K562 (cell line): Measurements from ENCODE around the gene GSTM2. TPM values are rescaled to one million over a fixed set of nuclear protein-coding genes. Genes with fewer than 3 reads are reported as not detected.

Experiments used
- CBX5 ChIP-seq: IDR thresholded peaks from 2 replicates; pipeline ENCODE4 v1.6.1; 2014; ENCODE audit warnings: low read depth, borderline replicate concordance
- EHMT2 ChIP-seq: fragments of 450-650 bp; IDR thresholded peaks from 2 replicates; pipeline ENCODE4 v1.6.1; 2018; ENCODE audit warnings: antibody characterized with exemption
- KDM1A ChIP-seq, 2 experiments: fragments of 450-650 bp; IDR thresholded peaks; 2 replicates each; pipeline ENCODE4 v1.6.1; 2016; ENCODE audit warnings: mild to moderate bottlenecking in 2 of 2
- RBM34 ChIP-seq: fragments of 200-400 bp; formaldehyde crosslinking; IDR thresholded peaks from 2 replicates; pipeline ENCODE4 v1.6.1; 2018; ENCODE audit warnings: low read length, borderline replicate concordance; ENCODE audit not compliant: insufficient read depth
- SMARCB1 ChIP-seq: IDR thresholded peaks from 2 replicates; pipeline ENCODE4 v1.6.1; 2011; ENCODE audit warnings: improper control_type of control experiment, low read depth; ENCODE audit not compliant: insufficient read length
- TGIF2 ChIP-seq: sonication (generic); formaldehyde crosslinking; IDR thresholded peaks from 2 replicates; pipeline ENCODE4 v1.8.1; 2022; ENCODE audit warnings: mild to moderate bottlenecking, missing genetic modification reagents, moderate library complexity
- ZEB2 ChIP-seq: fragments of 450-650 bp; IDR thresholded peaks from 2 replicates; pipeline ENCODE4 v1.6.1; 2016
- ZNF217 ChIP-seq: sonication (generic); formaldehyde crosslinking; IDR thresholded peaks from 2 replicates; pipeline ENCODE4 v1.8.0; 2022; ENCODE audit warnings: mild to moderate bottlenecking, missing genetic modification reagents
- ZNF76 ChIP-seq: fragments of 250-450 bp; sonication (Bioruptor Pico); IDR thresholded peaks from 2 replicates; pipeline ENCODE4 v1.4.0; 2020; ENCODE audit warnings: mild to moderate bottlenecking, moderate library complexity, borderline replicate concordance
- ZNF766 ChIP-seq: fragments of 200-800 bp; sonication (Bioruptor generic); conservative IDR thresholded peaks from 2 replicates; pipeline ENCODE4 v1.6.1; 2016; ENCODE audit warnings: missing genetic modification characterization, missing compliant biosample characterization
- polyA plus RNA-seq, 8 experiments: library from polyadenylated mRNA; depleted of rRNA in 4 of 8; stranded (reverse) in 5 of 8; unstranded in 3 of 8; fragments of >200 nt; fragmentation: Nextera tagmentation in 2 of 8; fragmentation: Illumina TruSeq in 1 of 8; extraction: Ambion mirVana in 2 of 8; extraction: Trizol in 1 of 8; gene quantifications; 2 replicates each; pipeline versions ENCODE4 v1.2.1 to v1.2.3, GENCODE V29; 2011 to 2014; ENCODE audit warnings: inconsistent platforms in 1 of 8, missing spikeins in 1 of 8
- total RNA-seq, 7 experiments: library from RNA; depleted of rRNA in 6 of 7; stranded (reverse); fragments of >200 nt in 6 of 7; fragmentation: Illumina TruSeq in 2 of 7; extraction: Trizol in 2 of 7; gene quantifications; 2 replicates each; pipeline versions ENCODE4 v1.2.1 to v1.2.3, GENCODE V29; 2011 to 2021; ENCODE audit warnings: low replicate concordance in 1 of 7
- TF ChIP-seq, protein P1 (sequence below), 2 experiments: fragments of 450-650 bp in 1 of 2; sonication (generic) in 1 of 2; formaldehyde crosslinking in 1 of 2; IDR thresholded peaks; 2 replicates each; pipeline versions ENCODE4 v1.7.1 to v1.9.0; 2016 to 2022; ENCODE audit warnings: inconsistent platforms in 1 of 2, mild to moderate bottlenecking in 1 of 2, missing genetic modification reagents in 1 of 2
- TF ChIP-seq, protein P2 (sequence below), 2 experiments: fragments of 250-450 bp in 1 of 2; fragments of 450-650 bp in 1 of 2; sonication (Bioruptor Pico) in 1 of 2; IDR thresholded peaks; 2 replicates each; pipeline versions ENCODE4 v1.6.1 to v1.8.0; 2016 to 2021; ENCODE audit warnings: mild to moderate bottlenecking in 2 of 2, moderate library complexity in 2 of 2, missing compliant biosample characterization in 1 of 2, missing genetic modification characterization in 1 of 2
- TF ChIP-seq, protein P3 (sequence below): sonication (generic); formaldehyde crosslinking; IDR thresholded peaks from 2 replicates; pipeline ENCODE4 v1.8.0; 2023; ENCODE audit warnings: mild to moderate bottlenecking, missing genetic modification reagents

The GSTM2 gene
- total and polyA plus RNA-seq, 9 of the 15 experiments (the other 6 are each of a cell fraction or from before 2014, with no cell fraction given) = 1.6 to 15.1 (median 6.8) TPM

DNA sequence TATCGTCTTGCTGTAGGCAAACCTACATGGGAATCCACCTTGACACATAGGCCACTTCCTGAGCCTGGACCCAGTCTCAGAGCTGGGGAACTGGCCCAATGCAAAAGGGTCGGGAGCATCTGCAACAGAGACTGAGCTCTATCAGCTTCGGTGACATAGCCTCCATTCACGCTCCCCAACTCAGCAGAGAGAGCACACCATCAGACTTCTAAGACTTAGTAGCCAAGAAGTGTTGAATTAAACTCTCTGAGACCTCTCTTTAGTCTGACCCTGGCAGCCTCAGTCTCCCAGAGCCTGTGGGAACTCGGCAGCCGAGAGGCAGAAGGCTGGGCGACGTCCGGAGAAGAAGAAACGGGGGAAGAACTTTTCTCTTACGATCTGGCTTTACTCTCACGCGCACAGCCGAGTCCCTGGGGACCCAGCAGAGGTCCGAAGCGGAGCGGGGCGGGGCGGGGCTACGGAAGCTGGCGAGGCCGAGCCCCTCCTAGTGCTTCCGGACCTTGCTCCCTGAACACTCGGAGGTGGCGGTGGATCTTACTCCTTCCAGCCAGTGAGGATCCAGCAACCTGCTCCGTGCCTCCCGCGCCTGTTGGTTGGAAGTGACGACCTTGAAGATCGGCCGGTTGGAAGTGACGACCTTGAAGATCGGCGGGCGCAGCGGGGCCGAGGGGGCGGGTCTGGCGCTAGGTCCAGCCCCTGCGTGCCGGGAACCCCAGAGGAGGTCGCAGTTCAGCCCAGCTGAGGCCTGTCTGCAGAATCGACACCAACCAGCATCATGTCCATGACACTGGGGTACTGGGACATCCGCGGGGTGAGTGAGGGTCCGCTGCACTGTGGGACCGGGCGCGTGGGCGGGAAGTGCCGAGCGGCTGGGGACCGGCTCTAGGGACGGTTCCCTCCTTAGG, 12.0 kb upstream of the GSTM2 start, which contains the start of gene GSTM4 (continued):
- TF ChIP-seq ZNF217 (CRISPR knock-in tag) = no peak
- TF ChIP-seq TGIF2 = no peak
- TF ChIP-seq ZNF76 = no peak
- no peak for TF ChIP-seq CBX5
- TF ChIP-seq, protein P1, sequence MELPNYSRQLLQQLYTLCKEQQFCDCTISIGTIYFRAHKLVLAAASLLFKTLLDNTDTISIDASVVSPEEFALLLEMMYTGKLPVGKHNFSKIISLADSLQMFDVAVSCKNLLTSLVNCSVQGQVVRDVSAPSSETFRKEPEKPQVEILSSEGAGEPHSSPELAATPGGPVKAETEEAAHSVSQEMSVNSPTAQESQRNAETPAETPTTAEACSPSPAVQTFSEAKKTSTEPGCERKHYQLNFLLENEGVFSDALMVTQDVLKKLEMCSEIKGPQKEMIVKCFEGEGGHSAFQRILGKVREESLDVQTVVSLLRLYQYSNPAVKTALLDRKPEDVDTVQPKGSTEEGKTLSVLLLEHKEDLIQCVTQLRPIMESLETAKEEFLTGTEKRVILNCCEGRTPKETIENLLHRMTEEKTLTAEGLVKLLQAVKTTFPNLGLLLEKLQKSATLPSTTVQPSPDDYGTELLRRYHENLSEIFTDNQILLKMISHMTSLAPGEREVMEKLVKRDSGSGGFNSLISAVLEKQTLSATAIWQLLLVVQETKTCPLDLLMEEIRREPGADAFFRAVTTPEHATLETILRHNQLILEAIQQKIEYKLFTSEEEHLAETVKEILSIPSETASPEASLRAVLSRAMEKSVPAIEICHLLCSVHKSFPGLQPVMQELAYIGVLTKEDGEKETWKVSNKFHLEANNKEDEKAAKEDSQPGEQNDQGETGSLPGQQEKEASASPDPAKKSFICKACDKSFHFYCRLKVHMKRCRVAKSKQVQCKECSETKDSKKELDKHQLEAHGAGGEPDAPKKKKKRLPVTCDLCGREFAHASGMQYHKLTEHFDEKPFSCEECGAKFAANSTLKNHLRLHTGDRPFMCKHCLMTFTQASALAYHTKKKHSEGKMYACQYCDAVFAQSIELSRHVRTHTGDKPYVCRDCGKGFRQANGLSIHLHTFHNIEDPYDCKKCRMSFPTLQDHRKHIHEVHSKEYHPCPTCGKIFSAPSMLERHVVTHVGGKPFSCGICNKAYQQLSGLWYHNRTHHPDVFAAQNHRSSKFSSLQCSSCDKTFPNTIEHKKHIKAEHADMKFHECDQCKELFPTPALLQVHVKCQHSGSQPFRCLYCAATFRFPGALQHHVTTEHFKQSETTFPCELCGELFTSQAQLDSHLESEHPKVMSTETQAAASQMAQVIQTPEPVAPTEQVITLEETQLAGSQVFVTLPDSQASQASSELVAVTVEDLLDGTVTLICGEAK (IDR thresholded peaks at IDR 0.05) = peak; percentile 71
- TF ChIP-seq, protein P1 (CRISPR knock-in tag; IDR thresholded peaks at IDR 0.05) = no peak
- TF ChIP-seq, protein P2, sequence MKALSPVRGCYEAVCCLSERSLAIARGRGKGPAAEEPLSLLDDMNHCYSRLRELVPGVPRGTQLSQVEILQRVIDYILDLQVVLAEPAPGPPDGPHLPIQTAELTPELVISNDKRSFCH (CRISPR knock-in tag; IDR thresholded peaks at IDR 0.05) = no peak
- TF ChIP-seq, protein P2 (tag; IDR thresholded peaks at IDR 0.05) = no peak; the same call in 1 of the 2 replicates
- no peak; the same call in 1 of the 2 replicates for TF ChIP-seq ZNF766 (CRISPR knock-in tag)
- no peak for TF ChIP-seq EHMT2
- TF ChIP-seq ZEB2 = no peak
- TF ChIP-seq RBM34 = no peak
- TF ChIP-seq, protein P3, sequence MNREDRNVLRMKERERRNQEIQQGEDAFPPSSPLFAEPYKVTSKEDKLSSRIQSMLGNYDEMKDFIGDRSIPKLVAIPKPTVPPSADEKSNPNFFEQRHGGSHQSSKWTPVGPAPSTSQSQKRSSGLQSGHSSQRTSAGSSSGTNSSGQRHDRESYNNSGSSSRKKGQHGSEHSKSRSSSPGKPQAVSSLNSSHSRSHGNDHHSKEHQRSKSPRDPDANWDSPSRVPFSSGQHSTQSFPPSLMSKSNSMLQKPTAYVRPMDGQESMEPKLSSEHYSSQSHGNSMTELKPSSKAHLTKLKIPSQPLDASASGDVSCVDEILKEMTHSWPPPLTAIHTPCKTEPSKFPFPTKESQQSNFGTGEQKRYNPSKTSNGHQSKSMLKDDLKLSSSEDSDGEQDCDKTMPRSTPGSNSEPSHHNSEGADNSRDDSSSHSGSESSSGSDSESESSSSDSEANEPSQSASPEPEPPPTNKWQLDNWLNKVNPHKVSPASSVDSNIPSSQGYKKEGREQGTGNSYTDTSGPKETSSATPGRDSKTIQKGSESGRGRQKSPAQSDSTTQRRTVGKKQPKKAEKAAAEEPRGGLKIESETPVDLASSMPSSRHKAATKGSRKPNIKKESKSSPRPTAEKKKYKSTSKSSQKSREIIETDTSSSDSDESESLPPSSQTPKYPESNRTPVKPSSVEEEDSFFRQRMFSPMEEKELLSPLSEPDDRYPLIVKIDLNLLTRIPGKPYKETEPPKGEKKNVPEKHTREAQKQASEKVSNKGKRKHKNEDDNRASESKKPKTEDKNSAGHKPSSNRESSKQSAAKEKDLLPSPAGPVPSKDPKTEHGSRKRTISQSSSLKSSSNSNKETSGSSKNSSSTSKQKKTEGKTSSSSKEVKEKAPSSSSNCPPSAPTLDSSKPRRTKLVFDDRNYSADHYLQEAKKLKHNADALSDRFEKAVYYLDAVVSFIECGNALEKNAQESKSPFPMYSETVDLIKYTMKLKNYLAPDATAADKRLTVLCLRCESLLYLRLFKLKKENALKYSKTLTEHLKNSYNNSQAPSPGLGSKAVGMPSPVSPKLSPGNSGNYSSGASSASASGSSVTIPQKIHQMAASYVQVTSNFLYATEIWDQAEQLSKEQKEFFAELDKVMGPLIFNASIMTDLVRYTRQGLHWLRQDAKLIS (CRISPR knock-in tag) = no peak
- TF ChIP-seq KDM1A (IDR thresholded peaks at IDR 0.05) = no peak
- TF ChIP-seq SMARCB1 = no peak
